Stimulated activated CD8-positive, alpha-beta memory T cell treated with anti-CD3 and anti-CD28 coated beads, Interleukin-15, amount 100 ng/mL, for 48 hours (primary cell): ENCODE data around the gene TXNRD2.

Experiments
- DNase-seq, 2 donors: peaks; one replicate each; pipeline ENCODE4 v3.0.0-alpha.2; 2020; ENCODE audit warnings: low read depth in 2 of 2

Gene TXNRD2

GRCh38 chr22:19966908-19967750, 25.5 kb upstream of the TXNRD2 start:
- no peak for DNase-seq

- DNase-seq, result no peak
These were observed 24.4 kb upstream of the TXNRD2 start for GRCh38 chr22:19965771-19966709.

GRCh38 chr22:19964701-19965386, 23.2 kb upstream of the TXNRD2 start:
- no peak for DNase-seq

GRCh38 chr22:19963863-19964642, 22.4 kb upstream of the TXNRD2 start:
- no peak for DNase-seq

- peak in 1 of 2 donors; percentile 59 for DNase-seq
These were observed 21.5 kb upstream of the TXNRD2 start for GRCh38 chr22:19962909-19963806.

- DNase-seq, result peak; percentile 61 to 63
These were observed 20.8 kb upstream of the TXNRD2 start for GRCh38 chr22:19962246-19962908.

- no peak for DNase-seq
These were observed 20.2 kb upstream of the TXNRD2 start for GRCh38 chr22:19961868-19962245.

GRCh38 chr22:19961201-19961580, 19.6 kb upstream of the TXNRD2 start:
- DNase-seq, result no peak

- no peak for DNase-seq
These were observed 19.0 kb upstream of the TXNRD2 start for GRCh38 chr22:19960491-19961200.

GRCh38 chr22:19959587-19960490, 18.2 kb upstream of the TXNRD2 start:
- no peak for DNase-seq

GRCh38 chr22:19959043-19959586, 17.5 kb upstream of the TXNRD2 start:
- DNase-seq, result no peak

- no peak for DNase-seq
These were observed 16.7 kb upstream of the TXNRD2 start for GRCh38 chr22:19958083-19959042.

- no peak for DNase-seq
These were observed 15.8 kb upstream of the TXNRD2 start for GRCh38 chr22:19957445-19957844.

GRCh38 chr22:19955241-19956128, 13.9 kb upstream of the TXNRD2 start:
- DNase-seq, result no peak

- no peak for DNase-seq
These were observed 9.7 kb upstream of the TXNRD2 start for GRCh38 chr22:19951346-19951745.
